ENCODE results near the gene NDUFB11.

NDUFB11 gene

DNA sequence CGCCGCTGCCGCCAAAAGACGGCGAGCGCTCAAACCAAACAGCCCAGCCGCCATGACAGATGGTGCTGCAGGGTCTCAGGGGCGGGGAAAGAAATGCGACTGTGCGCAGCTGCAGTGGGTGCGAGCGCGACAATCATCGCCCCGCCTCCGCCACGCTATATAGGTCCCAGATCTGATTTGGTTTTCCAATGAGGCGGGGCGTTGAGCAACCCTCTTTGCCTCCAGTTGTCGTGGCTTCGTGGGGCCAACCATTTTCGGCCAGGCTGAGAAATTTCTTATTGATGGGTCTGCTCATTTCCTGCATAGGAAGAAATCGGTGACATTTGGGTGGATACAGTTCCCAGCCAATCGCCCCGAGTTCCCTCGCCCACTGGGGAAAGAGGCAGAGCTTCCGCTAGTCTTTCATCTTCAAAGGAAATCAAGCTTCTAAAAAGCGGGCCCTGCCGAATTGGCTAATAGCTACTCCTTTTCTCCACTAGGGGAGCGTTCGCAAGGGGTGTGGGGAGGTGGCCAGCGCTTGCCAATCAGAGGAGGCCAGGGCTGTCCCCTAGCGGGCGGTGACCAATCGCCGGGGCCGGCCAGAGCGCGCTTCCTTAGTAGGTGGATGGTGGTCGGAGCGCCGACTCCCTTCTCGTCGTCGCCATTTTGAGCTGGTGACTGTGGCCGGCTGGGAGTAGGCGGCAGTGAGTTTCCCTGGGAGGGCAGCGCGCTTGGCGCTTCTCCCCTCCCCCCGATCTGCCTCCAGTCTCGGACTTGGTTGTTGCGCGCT, at the start of gene NDUFB11, which contains the start of gene RBM10:
Gene NDUFB11 (minus strand): TSS at position 77 of the 769 bp plus-strand sequence. CDS start 23 bp downstream, at position 54.
Gene RBM10 (plus strand): TSS at position 596 of the 769 bp plus-strand sequence. CDS start 2,261 bp downstream, outside the sequence.
- peak; percentile 88 to 91 for DNase-seq

DNA sequence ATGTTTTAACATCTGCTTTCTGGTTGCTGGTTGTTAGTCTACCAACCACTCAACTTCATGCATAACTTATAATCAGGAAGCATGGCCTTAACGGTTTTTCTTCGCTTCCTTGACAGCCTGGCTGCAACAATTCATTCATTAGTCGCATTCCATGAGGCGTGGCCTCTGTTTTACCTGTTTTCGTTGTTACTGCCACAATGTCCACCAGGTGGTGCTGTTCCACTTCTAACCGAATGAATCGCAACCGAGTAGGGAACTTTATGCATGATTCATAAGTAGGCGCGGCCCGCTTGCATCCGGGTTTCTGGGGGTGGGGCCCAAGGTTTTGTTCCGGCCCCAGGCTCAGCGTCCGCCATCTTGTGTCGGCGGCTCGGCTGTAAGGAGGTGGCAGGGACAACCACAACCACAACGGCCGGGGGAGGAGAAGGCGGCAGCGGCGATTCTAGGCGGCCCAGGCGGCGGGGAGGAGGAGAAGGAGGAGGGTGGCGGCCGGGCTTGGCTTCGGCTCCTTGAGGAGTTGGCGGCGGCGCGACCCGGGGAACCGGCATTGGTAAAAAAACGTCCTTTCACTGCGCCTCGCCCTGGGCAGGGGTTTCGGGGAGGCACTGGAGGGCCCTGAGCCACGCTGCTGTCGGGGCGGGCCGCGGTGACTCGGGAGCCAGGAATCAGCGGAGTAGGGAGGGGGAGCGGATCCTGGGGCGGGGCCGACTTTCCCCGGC, 49.1 kb upstream of the NDUFB11 start, which contains the start of gene UBA1:
Gene UBA1 (plus strand): TSS at position 355 of the 719 bp plus-strand sequence. CDS start 4,974 bp downstream, outside the sequence.
- peak; percentile 90 to 93 for DNase-seq

DNA sequence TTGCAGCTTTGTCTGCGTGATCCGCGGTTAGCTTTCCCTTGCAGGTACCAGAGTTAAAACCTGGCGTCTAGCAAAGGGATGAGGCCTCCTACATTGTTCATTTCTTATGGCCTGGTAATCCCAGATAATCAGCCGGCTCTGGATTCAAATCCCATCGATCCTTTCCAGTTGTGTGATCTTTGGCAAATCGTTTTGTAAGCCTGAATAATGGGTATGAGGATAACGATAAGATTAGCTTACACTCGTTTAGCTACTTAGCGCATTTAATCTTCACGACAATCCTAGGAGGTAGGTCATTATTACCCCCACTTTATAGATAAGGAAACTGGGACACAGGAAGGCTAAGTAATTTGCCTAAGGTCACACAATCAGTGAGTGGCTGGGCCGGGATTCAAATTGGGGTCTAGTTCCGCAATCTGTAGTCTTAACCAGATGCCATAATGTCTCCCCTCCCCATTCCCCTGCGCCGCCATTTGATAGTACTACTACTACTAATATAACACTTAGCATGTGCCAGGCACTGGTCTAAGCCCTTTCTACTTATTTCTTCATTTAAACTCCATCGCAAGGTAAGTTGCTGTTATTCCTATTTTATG, 47.4 kb upstream of the NDUFB11 start:
- DNase-seq = no peak

DNA sequence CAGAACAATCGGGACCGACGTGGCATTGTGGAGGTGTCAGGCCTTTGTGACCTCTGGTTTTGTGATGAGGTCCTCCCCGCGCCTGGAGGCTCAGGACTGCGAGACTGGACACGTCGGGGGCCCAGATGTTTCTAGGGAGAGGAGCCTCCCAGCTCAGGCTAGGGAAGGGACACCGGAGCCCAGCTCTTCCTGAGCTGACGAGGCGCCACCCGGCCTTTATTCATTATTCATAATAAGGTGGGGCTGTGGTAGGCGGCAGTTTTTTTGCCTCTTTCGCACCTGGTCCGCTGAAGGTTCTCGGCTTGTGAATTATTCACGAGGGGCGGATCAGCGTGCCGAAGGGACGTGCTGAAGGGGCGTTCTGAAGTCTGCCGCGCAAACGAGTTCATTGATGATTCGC, 46.8 kb upstream of the NDUFB11 start:
- DNase-seq = no peak

DNA sequence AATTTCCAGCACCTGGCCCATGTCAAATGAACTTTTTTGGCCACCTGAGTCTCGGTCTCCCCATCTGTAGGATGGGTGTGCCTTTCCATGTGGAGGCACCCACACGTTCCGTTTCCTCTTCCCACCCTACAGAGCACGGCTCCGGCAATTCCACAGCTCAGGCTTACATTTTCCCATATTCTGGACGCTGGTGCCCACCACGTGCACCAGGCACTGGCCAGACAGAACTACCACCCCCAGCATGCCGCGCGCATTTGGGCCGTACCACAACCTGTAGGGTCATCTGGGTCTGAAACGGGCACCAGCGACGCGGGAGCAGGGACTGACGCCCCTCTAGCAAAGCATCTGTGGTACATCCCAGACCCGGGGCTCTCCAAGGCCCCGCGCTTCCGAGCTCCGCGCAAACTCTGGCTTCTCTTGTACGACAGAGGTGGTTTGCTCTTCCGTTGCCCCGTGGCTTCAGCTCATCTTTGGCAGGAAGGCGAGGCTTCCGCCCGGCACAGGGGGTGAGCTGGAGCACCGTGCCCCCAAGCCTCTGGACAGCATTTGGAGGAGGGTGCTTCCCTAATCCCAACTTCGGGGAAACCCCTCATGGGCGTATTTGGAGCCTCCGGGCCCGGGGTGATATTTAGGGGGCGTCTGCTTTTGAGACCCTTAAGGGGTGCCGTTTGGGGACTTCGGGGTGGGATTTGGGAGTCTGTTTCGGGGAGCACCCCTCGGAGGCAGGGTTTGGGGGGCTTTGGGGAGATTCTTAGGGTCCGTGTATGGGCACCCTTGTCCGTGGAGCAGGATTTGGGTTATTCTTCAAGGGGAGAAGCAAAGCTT, 46.2 kb upstream of the NDUFB11 start:
- peak; percentile 80 to 82 for DNase-seq

DNA sequence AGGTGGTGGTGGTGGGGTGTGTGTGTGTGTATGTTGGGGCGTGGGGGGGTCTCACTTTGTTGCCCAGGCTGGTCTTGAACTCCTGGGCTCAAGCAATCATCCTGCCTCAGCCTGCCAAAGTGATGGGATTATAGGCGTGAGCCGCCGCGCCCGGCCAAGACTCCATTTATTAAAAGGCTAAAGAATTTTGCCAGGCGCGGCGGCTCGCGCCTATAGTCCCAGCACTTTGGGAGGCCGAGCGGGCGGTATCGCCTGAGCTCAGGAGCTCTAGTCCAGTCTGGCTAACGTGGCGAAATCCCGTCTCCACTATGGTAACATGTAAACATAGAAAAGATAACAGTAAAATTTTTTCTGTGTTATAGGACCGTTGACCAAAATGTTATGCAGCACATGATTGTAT, 45.4 kb upstream of the NDUFB11 start:
- no peak for DNase-seq

DNA sequence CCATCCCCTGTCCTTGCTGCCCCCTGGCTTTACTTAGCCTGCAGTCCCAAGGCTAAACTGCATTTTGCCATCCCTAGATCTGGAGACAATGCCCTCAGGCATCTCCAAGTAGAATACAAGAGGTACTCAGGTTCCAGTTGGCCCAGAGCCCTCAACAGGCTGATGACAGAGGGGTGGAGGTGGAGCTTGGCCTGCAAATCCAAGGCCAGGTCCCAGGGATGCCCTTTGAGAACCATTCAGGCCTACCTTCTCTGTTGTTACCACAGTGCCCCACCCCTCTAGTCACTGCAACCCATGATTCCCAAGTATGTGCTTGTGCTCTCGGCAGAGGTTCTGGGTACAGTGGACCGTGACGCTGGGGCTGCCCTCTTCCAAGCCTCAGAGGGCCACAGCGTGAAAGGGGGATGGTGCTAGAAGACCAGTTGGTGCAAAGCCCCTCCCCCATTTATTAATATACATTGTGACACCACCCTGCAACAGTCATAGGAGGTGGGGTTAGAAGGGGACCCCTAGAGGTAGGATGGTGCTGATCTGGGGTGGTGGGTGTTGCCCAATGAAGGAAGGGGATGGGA, 42.7 kb upstream of the NDUFB11 start:
- DNase-seq = no peak

DNA sequence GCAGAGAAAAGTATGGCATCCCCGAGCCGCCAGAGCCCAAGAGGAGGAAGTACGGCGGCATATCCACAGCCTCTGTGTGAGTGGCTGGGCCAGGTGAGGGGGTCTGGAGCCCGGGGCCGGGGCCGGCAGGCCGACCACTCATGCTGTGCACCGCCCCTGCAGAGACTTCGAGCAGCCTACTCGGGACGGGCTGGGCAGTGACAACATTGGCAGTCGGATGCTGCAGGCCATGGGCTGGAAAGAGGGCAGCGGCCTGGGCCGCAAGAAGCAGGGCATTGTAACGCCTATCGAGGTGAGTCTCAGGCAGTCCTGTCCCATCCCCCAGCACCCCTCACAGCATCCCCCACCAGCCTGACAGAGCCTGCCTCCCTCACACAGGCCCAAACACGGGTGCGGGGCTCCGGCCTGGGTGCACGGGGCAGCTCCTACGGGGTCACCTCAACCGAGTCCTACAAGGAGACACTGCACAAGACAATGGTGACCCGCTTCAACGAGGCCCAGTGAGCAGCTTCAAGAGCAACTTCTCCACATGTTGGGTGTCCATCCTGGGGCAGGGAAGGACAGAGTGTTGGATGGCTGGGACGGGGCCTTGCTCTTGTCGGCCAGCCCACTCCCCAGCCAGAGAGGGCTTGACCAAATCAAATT, 41.7 kb upstream of the NDUFB11 start:
- DNase-seq = no peak

DNA sequence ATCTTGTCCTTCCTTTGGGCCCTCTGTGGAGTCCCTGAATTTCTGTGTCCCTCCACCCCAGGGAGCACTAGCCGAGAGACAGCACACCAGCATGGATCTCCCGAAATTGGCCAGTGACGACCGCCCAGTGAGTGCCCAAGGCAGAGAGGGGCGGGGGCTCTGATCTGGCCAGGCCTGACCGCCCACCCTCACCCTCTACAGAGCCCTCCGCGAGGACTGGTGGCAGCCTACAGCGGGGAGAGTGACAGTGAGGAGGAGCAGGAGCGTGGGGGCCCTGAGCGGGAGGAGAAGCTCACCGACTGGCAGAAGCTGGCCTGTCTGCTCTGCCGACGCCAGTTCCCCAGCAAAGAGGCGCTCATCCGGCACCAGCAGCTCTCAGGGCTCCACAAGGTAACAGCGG, 40.7 kb upstream of the NDUFB11 start:
- no peak for DNase-seq

DNA sequence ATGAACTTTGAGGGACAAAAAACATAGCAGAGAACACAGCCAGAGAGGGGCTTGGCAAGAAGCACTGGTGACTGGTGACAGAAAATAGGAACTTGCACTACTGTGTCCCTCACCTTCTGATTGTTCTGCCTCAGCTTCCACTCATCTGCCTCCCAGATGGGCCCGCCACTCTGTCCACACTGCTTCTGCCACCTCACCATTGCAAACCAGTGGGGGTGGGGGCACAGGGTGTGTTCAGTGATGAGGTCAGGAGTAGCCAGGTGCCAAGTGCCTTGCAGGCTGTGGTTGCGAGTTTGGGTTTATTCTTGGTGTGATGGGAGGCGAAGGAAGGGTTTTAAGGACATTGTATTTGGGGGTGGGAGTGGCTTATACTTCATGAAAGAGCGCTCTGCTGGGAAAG, 40.0 kb upstream of the NDUFB11 start:
- DNase-seq = no peak

DNA sequence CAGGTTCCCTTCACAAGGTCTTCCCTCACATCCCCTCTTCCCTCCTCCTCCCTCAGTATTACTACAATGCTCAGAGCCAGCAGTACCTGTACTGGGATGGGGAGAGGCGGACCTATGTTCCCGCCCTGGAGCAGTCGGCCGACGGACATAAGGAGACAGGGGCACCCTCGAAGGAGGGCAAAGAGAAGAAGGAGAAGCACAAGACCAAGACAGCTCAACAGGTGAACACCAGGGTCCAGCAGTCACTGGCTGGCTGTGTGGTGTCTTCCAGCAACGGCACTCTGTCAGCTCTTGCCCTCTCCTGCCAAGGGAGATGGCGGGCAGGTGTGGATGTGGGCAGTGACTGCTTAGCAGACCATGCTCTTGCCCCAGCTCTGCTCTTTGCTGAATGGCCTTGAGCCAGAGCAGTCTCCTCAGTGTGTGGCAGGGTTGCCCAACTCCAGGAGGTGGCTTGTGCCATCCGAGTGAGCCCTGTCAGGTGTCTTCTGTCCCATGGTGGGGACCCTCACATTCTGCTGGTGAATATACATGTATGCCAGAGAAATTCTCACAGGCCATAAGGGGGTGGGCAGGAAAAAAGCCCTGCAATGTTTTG, 37.7 kb upstream of the NDUFB11 start:
- no peak for DNase-seq

DNA sequence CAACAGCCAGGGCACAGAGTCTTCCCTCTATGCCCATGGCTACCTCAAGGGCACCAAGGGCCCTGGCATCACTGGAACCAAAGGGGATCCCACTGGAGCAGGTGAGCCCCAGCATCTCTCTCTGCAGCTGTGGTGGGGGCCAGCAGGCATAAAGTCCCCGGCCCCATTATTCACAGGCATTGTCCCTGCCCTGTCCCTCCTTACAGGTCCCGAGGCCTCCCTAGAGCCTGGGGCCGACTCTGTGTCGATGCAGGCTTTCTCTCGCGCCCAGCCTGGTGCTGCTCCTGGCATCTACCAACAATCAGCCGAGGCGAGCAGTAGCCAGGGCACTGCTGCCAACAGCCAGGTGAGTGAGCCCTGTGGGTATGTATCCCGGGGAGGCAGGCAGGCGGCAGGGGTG, 36.8 kb upstream of the NDUFB11 start:
- no peak for DNase-seq

DNA sequence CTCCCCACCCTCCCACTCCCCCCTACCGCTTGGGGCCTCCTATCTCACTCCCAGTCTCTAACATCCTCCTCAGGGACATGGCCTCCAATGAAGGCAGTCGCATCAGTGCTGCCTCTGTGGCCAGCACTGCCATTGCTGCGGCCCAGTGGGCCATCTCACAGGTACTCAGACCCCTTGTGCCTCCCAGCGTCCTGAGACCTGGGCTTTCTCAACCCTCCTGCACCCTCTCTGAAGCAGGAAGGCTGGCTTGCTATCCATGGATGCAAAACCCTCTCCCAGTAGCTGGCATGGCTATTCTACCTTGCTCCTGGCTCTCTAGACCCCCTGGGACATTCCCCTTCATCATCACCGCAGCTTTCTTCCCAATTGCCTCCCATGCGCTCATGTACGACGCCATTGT, 35.8 kb upstream of the NDUFB11 start:
- no peak for DNase-seq

DNA sequence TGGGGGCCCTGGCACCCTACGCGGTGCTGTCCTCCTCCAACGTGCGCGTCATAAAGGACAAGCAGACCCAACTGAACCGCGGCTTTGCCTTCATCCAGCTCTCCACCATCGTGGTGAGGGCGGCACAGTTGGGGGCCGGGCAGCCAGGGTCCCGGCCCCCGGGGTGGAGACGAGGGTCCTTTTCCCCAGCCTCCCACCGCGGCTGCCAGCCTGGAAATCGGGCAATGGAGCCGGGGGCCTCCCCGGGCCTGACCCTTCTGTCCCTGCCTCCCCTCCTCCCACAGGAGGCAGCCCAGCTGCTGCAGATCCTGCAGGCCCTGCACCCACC, 35.4 kb upstream of the NDUFB11 start:
- no peak for DNase-seq

DNA sequence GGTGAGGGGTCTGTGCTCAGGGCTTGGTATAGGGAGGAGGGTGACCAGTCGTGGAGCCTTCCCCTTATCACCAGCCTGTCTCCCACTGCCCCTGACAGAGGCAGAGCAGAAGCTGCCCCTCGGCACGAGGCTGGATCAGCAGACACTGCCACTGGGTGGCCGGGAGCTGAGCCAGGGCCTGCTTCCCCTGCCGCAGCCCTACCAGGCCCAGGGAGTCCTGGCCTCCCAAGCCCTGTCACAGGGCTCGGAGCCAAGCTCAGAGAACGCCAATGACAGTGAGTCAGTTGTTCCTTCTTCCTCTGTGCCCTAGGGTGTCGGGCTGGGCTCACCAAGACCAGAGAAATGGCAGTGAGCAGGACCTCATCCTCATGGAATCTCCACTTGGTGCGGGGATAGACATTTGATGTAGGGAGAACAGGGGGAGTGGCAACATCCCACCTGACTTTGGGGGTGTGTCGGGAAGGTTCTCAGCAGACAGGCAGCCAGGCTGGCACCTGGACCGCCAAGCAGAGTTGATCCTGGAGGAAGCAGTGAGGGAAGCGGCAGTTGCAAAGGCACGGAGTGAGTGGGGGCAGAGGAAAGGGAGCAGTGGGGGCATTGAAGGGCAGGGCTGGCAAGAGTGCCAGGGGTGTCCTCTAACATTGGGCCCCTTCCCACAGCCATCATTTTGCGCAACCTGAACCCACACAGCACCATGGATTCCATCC, 34.9 kb upstream of the NDUFB11 start:
- DNase-seq = no peak

DNA sequence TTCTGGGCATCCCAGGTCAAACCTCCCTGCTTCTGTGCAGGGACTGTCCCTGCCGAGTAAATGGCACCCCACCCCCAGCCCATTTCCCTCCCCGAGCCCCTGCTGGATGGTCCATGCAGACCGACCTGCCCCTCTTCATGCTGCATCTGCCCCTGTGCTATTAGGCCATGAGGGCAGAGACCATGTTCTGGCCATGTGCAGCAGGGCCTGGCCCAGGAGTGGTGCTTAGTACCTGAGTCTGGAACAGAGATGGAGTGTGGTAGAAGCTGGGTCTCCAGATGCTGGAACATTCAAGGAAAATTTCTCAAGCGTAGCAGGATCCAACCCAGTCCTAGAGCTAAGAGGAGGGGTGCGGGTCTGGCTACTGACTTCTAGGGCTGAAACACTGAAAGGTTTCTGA, 33.8 kb upstream of the NDUFB11 start:
- no peak for DNase-seq

DNA sequence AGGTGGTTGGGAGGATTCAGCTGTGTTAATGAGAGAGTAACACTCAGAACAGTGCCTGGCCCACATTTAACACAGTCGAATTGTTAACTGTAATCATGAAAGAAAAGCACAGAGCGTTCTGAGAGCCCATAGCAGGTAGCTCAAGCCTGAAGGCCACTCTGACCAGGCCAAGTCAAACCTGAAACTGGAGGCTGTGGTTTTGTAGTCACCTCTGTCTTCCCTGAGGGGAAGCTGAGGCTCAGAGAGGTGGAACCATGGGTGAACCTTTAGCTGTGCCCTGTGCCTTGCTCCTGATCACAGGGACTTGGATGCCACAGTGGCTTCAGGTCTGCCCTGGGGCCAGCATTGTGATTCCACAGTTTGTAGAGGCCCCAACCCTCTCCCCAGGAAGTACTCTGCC, 32.6 kb upstream of the NDUFB11 start:
- DNase-seq = no peak

DNA sequence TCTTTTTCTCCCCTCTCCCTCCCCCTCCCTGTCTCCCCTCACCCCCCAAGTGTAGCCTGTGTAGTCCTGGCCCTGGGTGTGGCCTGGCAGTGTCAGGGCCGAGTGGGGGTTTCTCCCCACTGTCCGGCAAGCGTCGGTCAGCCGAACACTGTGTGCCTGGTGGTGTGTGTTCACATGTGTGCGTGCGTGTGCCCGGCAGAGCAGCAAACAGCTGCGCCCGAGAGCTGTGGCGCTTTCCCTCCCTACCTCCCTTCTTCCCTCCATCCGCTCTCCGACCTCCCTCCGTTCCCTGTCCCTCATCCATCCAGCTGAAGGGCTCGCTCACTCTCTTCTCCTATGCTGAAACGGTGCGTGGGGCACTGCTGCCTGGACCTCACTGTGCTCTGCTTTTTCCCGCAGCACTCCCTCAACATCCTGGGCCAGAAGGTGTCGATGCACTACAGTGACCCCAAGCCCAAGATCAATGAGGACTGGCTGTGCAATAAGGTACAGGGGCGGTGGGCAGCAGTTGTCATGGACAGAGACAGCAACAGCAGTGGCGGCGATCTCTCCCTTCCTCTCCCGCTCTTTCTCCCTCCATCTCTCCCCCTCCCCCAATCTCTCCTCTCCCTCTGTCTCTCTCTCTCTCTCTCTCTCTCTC, 31.7 kb upstream of the NDUFB11 start:
- no peak for DNase-seq

DNA sequence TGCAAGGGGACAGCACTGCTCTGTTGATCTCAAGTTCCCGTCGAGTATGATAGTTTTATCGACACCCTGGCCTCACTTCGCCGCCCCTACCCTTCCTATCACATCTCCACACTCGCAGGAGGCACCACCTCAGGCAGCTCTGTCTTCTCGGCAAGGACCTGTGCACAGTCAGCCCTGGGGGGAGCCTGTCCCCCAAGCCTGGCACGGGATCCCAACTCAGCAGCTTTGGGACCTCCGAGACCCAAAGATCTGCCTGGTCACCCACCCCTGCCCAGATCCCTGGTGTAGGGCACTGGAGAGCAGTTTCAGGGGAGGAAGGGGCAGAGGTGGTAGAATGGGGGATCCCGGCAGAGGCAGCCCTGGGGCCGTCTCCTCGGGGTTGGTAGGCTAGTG, 31.1 kb upstream of the NDUFB11 start:
- no peak for DNase-seq

DNA sequence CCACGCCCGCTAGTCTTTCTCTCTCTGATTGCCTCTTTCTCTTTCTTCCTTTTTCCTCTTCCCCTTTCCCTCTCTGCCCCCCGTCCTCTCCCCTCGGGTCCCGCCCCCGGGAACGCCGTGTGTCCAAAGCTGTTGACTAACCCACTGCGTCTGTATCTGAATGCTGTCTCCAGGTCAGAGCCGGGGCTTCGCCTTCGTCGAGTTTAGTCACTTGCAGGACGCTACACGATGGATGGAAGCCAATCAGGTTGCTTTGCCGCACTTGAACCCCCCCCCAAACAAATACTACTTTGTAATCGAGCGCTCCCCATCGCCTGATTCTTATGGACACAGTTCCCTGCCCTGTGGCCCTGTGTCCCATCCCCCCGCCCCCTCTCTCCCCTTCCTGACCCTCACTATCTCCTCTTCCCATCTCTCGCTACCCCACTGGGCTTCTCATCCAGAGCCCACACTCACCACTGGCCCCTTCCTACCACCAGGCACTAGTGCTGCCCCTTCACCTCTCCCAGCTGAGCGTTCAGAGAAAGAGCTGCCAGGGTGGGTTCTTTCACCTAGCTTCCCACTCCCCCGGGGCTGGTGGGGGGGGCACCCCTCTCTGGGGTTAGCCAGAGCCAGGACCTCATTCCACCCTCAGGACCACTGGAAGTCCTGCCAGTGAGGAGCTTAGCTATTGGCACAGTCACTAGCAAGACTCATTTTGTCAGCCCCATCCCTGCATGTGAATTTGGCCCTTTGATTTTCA, 30.5 kb upstream of the NDUFB11 start:
- no peak for DNase-seq
